HG03039 (cell line): Measurements from ENCODE around the gene TANK.
A peak's percentile ranks its signal among the peaks of the same experiment; 100 is the strongest.
"Not testable (repeated sequence)": the region's sequence is repeated elsewhere in the genome, so short reads cannot be mapped to it uniquely, and the experiment has no call there.

ENCODE experiments used
- ATAC-seq: cut with Tn5 transposase; IDR thresholded peaks from one replicate; pipeline ENCODE4 v1.9.1; 2021; ENCODE audit warnings: mild to moderate bottlenecking, moderate library complexity; ENCODE audit not compliant: unreplicated experiment

The TANK gene

DNA sequence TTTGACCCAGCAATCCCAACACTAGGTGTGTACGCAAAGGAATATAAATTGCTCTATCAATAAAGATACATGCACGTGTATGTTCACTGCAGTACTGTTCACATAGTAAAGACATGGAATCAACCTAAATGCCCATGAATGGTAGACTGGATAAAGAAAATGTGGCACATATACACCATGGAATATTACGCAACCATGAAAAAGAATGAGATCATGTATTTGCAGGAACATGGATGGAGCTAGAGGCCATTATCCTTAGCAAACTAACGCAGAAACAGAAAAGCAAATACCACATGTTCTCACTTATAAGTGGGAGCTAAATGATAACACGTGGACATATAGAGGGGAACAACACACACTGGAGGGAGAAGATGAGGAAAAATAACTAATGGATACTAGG lies 27.8 kb upstream of the TANK start:
- not testable (repeated sequence) for ATAC-seq

GRCh38 chr2:161133366-161133765 lies 26.9 kb upstream of the TANK start:
- ATAC-seq: no peak

DNA sequence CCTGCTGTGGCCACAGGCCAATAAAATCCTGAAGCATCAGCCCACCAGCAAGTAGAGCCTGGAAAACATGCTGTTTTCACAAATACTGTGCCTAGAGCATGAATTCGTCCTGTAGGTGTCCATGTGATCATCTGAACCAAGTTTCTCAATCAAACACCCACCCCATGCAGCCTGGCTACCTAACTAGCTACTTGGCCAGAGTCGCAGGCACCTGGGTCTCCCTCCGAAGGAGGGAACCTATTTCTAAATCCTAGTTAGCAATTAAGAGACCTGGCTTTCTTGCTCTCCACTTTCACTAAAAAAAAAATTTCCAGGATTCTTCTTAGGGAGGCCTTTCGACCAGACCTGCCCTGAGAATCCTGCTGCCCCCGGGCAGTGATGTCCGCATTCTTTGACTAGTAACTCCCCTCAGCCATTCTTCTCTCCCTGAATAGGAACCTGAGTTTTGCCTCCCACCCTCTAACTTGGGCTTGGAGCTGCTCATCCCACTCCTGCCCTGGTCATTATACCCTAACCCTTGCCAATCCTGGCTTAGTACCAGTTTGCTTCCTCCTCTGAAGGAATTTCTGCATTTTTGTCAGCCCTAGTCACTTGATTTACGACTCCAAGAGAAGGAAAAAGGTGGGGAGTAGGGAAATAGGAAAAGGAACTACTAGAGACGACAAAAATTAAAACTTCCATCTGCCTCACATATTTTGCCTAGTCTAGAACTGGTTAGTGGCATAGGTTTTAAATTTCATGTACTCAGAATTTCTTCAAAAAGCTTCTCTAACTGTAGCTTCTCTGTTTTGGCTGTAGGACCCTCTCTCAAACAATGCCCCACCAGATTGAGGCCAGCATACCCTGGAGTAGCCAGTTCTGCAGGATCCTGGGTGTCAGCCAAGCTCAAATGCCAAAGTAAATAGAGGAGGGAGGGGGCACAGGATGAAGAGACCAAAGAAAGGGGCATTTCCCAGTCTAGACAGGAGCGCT lies 25.4 kb upstream of the TANK start:
- no peak for ATAC-seq

DNA sequence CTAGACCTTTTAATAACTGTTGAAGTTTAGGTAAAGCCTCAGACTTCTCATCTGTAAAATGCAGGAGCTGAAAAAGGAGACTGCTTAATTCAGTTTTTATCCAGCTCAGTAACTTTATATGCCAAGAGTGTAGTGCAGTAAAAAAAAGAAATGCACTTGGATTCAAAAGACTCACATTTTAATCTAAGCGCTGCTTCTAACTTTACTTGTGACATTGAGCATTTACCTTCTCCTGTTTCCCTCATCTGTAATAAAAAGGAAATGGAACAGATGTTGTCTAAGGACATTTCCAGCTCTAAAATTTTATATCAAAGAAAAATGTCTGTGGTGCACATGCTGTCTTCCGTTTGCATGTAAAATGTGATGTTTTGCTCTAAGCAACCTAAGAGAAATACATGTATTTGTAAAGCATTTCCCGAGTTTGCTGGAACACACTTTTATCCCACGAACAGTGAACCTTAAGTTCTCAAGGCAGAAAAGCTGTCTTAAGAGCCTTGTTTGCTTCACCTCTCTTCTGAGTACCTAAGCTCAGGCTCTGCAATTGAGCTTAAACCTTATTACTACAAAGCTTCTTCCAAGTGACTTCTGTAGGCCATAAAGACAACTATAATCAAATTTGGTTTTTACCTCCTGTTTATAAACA lies 24.2 kb upstream of the TANK start:
- no peak for ATAC-seq

DNA sequence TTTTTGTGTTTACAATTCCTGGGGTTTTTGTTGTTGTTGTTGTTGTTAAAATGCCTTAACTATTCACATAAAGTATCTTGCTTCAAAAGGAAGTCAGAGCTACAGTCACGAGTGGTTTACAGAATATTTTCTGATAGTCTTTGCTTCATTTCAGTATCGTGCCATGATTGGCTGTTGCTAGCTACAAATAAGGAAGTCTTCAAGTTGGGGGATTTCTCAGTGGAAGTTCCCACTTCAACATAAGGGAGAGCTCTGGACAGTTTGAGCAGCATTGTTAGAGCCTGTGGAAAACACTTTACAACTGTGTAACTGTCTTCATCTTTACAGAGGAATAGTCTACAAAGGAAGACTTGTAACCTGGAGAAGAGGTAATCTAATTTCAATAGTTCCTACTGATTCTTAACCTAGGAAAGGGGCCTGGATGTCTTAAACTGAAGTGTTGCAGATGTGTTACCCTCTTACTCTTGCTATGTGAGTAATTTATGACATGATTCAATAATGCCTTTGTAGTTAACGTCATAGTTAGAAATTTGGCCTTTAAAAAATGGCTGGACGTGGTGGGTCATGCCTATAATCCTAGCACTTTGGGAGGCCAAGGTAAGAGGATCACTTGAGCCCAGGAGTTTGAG lies 23.4 kb upstream of the TANK start:
- ATAC-seq: peak; percentile 77

GRCh38 chr2:161138429-161138828 lies 21.8 kb upstream of the TANK start:
- no peak for ATAC-seq

DNA sequence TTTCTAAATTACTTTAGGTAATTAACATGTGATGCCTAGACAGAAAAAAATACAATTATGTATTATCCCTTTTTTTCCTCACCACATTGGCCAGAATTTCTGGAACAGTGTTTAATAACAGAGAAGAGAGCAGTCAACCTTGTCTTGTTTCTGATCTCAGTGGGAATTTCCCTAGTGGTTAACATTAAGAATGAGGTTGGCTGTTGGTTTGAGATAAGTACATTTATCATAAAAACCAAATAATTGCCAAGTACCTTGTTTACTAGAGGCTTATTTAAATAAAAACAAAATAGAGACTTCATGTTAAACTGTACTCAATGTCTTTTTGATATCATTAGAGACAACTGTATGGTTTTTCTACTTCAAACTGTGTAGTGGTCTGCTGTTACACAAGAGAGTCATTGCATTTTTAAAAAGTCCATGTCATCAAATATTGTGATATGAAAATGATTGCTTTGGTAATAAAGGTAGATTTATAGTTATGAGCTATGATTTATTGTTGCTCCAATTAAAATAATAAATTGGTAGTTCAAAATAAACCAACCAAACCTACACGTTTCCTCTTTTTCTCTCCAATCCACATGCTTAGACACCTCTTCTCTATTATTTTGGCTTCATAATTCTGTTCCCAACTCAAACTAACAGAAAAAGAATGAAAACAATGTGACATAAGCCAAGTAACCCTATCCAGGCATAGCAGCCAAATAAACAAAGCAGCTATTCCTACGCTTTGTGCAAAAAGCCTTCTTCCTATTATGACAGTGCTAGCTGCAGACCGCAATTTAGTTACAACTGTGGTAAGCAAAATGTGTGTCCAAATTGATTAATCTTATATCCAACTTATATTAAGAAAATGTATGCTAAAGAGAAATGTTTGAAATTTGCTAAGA lies 20.9 kb upstream of the TANK start:
- no peak for ATAC-seq

DNA sequence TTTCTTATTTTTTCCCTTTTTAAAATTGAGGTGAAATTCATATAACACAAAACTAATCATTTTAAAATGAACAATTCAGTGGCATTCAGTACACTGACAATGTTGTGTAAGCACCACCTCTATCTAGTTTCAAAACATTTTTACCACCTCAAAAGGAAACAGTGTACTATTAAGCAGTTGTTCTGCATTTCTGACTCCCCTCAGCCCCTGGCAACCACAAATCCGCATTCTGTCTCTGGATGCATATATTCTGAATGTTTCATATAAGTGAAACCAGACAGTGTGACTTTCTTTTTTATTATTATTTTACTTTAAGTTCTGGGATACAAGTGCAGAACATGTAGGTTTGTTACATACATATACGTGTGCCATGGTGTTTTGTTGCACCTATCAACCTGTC lies 19.2 kb upstream of the TANK start:
- peak; percentile 30 for ATAC-seq

- no peak for ATAC-seq
Observed at GRCh38 chr2:161146209-161146775, 13.9 kb upstream of the TANK start.

GRCh38 chr2:161146996-161147395 lies 13.2 kb upstream of the TANK start:
- ATAC-seq: no peak

GRCh38 chr2:161147856-161148255 lies 12.4 kb upstream of the TANK start:
- no peak for ATAC-seq

- no peak for ATAC-seq
Observed at GRCh38 chr2:161150704-161151103, 9.5 kb upstream of the TANK start.

DNA sequence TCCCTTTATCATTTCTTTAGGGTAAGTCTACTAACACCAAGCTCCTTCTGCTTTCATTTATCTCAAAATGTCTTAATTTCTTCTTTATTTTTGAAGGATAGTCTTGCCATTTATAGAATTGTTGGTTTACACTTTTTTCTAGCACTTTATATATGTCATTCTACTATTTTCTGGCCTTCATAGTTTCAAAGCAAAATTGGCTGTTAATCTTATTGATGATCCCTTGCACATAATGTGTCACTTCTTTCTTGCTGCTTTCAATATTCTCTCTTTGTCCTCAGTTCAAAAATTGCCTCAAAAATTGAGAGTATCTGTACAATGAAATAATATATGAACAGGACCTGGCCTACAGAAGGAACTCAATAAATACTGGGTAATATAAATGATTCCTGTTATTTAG lies 7.9 kb upstream of the TANK start:
- no peak for ATAC-seq

- ATAC-seq: no peak
Observed at GRCh38 chr2:161158882-161159281, 1.3 kb upstream of the TANK start.

DNA sequence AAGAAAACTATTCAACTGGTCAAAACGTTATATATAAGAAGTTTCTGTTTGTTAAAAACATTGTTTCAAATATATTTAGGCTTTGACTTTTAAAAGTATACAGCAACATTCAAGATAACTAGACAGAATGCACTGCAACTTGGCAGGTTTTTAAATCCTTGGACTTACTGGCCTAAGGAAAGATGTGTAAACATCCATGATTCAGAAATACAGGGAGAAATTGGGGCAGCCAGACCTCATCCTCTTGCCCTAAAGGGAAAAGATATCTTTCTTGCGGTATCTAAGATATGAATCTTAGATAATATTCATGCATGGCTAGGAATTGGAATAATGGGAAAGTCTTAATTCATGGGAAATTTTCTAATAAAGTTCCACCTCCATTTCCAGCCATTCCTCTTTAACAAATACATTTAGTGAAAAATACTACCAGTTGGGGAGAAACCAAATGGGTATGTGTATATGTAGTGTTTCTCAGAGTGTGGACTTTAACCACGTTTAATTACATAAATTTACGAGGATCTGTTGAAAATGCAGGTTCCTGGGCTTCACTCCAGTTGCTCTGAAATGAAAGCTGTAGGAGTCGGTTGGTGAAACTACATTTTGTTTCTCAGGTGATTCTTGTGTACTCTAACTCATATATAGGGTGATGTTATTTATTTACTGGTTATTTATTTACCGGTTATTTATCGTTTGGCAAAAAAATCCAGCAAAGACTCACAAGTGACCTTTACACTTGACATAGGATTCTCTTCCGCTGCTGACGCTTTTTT lies 587 bp upstream of the TANK start:
- no peak for ATAC-seq

- ATAC-seq: no peak
Observed at GRCh38 chr2:161161074-161161706, 962 bp downstream of the TANK start.

GRCh38 chr2:161163440-161163839 lies 3.2 kb downstream of the TANK start:
- ATAC-seq: no peak

DNA sequence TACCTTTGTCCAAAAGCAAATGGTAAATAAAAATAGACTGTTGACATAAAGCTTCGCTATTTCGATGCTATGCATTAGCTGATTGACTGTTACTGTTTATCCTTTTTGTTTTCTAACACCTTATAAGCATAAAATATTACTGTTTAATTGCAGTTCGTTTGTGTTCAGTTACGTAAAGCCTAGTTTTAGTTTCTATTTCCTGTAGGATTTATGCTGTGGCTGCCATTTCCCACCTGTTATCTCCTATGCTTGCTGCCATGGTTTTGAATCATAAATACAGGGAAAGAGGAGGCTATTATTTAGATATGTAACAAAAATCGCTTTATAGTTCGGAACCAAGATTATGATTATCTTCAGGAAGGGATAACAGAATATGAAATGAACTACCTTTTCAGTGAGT lies 3.9 kb downstream of the TANK start:
- ATAC-seq: no peak

- no peak for ATAC-seq
Observed at GRCh38 chr2:161165266-161165665, 5.0 kb downstream of the TANK start.
